ENCODE measurements around the gene WHRN.

The WHRN gene

GRCh38 chr9:114424126-114424525 is 81.1 kb downstream of the WHRN start:
- Histone ChIP-seq H3K4me3 (replicated peaks; ENCODE audit: insufficient read depth, low read length) (no peak overlapping the region), H3K27me3 (ENCODE audit: insufficient read depth, poor library complexity, severe bottlenecking) (peaks cover 2% of the 10 kb centered on the region), H3K27ac (replicated peaks) (no peak overlapping the region)
- no peak for DNase-seq (ENCODE audit: low read depth in 1 of 2, low spot score in 1 of 2)
- no peak for TF ChIP-seq SPI1 (IDR thresholded peaks at IDR 0.05; ENCODE audit: borderline replicate concordance, low read depth)
- TF ChIP-seq, protein P1, sequence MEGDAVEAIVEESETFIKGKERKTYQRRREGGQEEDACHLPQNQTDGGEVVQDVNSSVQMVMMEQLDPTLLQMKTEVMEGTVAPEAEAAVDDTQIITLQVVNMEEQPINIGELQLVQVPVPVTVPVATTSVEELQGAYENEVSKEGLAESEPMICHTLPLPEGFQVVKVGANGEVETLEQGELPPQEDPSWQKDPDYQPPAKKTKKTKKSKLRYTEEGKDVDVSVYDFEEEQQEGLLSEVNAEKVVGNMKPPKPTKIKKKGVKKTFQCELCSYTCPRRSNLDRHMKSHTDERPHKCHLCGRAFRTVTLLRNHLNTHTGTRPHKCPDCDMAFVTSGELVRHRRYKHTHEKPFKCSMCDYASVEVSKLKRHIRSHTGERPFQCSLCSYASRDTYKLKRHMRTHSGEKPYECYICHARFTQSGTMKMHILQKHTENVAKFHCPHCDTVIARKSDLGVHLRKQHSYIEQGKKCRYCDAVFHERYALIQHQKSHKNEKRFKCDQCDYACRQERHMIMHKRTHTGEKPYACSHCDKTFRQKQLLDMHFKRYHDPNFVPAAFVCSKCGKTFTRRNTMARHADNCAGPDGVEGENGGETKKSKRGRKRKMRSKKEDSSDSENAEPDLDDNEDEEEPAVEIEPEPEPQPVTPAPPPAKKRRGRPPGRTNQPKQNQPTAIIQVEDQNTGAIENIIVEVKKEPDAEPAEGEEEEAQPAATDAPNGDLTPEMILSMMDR (IDR thresholded peaks at IDR 0.05; ENCODE audit: insufficient read depth, low read length): no peak
- TF ChIP-seq, protein P2, sequence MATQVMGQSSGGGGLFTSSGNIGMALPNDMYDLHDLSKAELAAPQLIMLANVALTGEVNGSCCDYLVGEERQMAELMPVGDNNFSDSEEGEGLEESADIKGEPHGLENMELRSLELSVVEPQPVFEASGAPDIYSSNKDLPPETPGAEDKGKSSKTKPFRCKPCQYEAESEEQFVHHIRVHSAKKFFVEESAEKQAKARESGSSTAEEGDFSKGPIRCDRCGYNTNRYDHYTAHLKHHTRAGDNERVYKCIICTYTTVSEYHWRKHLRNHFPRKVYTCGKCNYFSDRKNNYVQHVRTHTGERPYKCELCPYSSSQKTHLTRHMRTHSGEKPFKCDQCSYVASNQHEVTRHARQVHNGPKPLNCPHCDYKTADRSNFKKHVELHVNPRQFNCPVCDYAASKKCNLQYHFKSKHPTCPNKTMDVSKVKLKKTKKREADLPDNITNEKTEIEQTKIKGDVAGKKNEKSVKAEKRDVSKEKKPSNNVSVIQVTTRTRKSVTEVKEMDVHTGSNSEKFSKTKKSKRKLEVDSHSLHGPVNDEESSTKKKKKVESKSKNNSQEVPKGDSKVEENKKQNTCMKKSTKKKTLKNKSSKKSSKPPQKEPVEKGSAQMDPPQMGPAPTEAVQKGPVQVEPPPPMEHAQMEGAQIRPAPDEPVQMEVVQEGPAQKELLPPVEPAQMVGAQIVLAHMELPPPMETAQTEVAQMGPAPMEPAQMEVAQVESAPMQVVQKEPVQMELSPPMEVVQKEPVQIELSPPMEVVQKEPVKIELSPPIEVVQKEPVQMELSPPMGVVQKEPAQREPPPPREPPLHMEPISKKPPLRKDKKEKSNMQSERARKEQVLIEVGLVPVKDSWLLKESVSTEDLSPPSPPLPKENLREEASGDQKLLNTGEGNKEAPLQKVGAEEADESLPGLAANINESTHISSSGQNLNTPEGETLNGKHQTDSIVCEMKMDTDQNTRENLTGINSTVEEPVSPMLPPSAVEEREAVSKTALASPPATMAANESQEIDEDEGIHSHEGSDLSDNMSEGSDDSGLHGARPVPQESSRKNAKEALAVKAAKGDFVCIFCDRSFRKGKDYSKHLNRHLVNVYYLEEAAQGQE (IDR thresholded peaks at IDR 0.05; ENCODE audit: insufficient replicate concordance, low read depth): no peak
- no peak for TF ChIP-seq GABPA (IDR thresholded peaks at IDR 0.05; ENCODE audit: low read depth)
- no peak for TF ChIP-seq POLR2AphosphoS5 (IDR thresholded peaks at IDR 0.05; ENCODE audit: low read depth)

GRCh38 chr9:114423181-114423580 is 82.1 kb downstream of the WHRN start:
- H3K4me3 ChIP-seq (replicated peaks; ENCODE audit: insufficient read depth, low read length): no peak overlapping the region
- no peak overlapping the region for H3K27ac ChIP-seq (replicated peaks)
- TF ChIP-seq, protein P1 (IDR thresholded peaks at IDR 0.05; ENCODE audit: insufficient read depth, low read length): no peak
- TF ChIP-seq, protein P2 (IDR thresholded peaks at IDR 0.05; ENCODE audit: insufficient replicate concordance, low read depth): no peak
- no peak for TF ChIP-seq POLR2AphosphoS5 (IDR thresholded peaks at IDR 0.05; ENCODE audit: low read depth)
- TF ChIP-seq GABPA (IDR thresholded peaks at IDR 0.05; ENCODE audit: low read depth): no peak
- TF ChIP-seq SPI1 (IDR thresholded peaks at IDR 0.05; ENCODE audit: borderline replicate concordance, low read depth): no peak
- DNase-seq (ENCODE audit: low read depth in 1 of 2, low spot score in 1 of 2): no peak
- H3K27me3 ChIP-seq (ENCODE audit: insufficient read depth, poor library complexity, severe bottlenecking): peaks cover 2% of the 10 kb centered on the region

DNA sequence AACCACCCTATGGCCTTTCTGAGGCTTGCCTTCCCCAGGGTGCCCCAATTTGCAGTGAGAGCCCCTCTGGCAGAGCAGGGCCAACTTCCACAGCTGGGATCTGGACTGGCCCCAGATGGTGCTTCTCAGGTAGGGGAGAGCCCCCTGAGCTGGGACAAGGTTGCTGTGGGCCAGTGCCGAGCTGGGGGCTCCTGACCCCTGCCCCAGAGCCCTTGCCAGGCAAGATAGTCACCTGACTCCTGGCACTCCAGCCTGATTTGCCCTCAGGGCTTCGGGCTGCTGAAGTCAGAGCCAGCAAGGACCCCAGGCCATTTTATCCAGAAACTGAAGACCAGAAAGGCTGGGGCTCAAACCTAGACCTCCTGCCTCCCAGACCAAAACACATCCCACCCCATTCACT is 84.1 kb downstream of the WHRN start:
- no peak for TF ChIP-seq SPI1 (IDR thresholded peaks at IDR 0.05; ENCODE audit: borderline replicate concordance, low read depth)
- TF ChIP-seq, protein P1 (IDR thresholded peaks at IDR 0.05; ENCODE audit: insufficient read depth, low read length): no peak
- no peak for TF ChIP-seq GABPA (IDR thresholded peaks at IDR 0.05; ENCODE audit: low read depth)
- TF ChIP-seq, protein P2 (IDR thresholded peaks at IDR 0.05; ENCODE audit: insufficient replicate concordance, low read depth): no peak
- TF ChIP-seq POLR2AphosphoS5 (IDR thresholded peaks at IDR 0.05; ENCODE audit: low read depth): no peak

More for the DNA sequence above, 84.1 kb downstream of the WHRN start:
- DNase-seq (ENCODE audit: low read depth in 1 of 2, low spot score in 1 of 2): no peak
- peaks cover 2% of the 10 kb centered on the region for H3K27me3 ChIP-seq (ENCODE audit: insufficient read depth, poor library complexity, severe bottlenecking)
- no peak overlapping the region for H3K4me3 ChIP-seq (replicated peaks; ENCODE audit: insufficient read depth, low read length)
- no peak overlapping the region for H3K27ac ChIP-seq (replicated peaks)
